ENCODE results near the gene RPL4.

The RPL4 gene

GRCh38 chr15:66498501-66499386 lies 5.9 kb downstream of the RPL4 start:
- Histone ChIP-seq H3K4me3 (ENCODE audit: low read length) (no peak overlapping the region; the same call in 1 of the 2 replicates), H3K79me2 (ENCODE audit: control insufficient read depth, low read length) (peaks cover 68% of the 10 kb centered on the region), H3K27me3 (ENCODE audit: control insufficient read depth, low read length) (no peaks in the 10 kb centered on the region), H4K20me1 (ENCODE audit: control insufficient read depth, insufficient read depth, low read depth, low read length) (peaks cover 18% of the 10 kb centered on the region), H3K36me3 (ENCODE audit: control insufficient read depth, low read length) (peaks cover 98% of the 10 kb centered on the region), H3K9me3 (ENCODE audit: control insufficient read depth, insufficient read depth, low read length) (no peaks in the 10 kb centered on the region), H3K4me1 (ENCODE audit: control insufficient read depth, low read length) (peaks cover 58% of the 10 kb centered on the region), H3F3A (ENCODE audit: control insufficient read depth, insufficient read depth) (peaks cover 70% of the 10 kb centered on the region), H3K4me2 (ENCODE audit: low read length) (peak overlapping the region; percentile 97), H3K27ac (ENCODE audit: low read depth, low read length) (peak overlapping the region; percentile 90), H3K9me2 (replicated peaks; ENCODE audit: control insufficient read depth, low read length) (no peaks in the 10 kb centered on the region)
- TF ChIP-seq, protein P1, sequence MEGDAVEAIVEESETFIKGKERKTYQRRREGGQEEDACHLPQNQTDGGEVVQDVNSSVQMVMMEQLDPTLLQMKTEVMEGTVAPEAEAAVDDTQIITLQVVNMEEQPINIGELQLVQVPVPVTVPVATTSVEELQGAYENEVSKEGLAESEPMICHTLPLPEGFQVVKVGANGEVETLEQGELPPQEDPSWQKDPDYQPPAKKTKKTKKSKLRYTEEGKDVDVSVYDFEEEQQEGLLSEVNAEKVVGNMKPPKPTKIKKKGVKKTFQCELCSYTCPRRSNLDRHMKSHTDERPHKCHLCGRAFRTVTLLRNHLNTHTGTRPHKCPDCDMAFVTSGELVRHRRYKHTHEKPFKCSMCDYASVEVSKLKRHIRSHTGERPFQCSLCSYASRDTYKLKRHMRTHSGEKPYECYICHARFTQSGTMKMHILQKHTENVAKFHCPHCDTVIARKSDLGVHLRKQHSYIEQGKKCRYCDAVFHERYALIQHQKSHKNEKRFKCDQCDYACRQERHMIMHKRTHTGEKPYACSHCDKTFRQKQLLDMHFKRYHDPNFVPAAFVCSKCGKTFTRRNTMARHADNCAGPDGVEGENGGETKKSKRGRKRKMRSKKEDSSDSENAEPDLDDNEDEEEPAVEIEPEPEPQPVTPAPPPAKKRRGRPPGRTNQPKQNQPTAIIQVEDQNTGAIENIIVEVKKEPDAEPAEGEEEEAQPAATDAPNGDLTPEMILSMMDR (IDR thresholded peaks at IDR 0.05; ENCODE audit: low read depth, low read length, poor library complexity, severe bottlenecking): peak; percentile 50
- TF ChIP-seq EZH2phosphoT487 (IDR thresholded peaks at IDR 0.05; ENCODE audit: borderline replicate concordance, low read length): no peak

DNA sequence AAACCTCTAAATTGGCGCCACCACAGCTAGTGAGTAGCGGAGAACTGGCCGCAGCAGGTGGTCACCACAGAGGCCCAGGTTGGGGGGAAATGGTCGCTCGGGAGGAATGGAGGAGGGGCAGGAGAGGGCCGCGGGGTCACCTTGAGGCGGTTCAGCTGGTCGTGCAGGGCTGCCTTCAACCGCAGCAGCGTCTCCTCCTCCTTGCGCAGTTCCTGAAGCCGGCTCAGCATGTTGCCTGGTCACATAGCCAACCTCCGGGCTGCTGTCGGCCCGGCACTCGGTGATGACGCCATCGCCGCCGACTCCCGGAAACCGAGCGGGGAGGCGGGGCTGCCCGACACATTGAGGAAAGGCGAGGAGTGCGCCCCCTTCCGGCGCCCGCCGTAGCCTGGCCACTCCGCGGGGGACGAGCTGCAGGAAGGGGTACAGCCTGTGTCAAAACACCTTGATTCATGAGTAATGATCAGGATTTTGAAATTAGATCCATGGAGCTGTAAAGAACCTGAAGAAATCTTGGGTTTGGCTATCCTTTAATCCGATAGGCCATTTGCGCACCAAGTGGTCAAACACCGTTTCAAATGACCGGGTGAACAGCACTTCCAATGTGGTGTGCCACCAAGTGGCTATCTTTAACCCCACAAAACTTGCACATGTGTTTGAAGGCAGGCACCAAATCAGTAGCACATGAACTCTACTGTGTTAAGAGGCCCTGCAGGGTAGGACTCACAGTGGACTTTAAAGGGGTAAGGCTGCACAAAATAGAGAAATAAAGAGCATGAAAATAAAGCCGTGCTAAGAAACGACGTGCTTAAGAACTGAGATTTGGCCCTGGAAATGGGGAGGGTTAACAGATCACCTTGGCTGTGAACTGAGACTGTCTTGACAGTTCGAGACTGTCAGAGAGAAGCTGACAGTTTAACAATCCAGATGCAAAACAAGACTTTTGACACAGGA lies 6.9 kb downstream of the RPL4 start, which contains the start of gene SNAPC5:
Gene SNAPC5, minus strand, starts transcription at position 261 of the 954 bp plus-strand sequence. Its CDS starts 31 bp downstream, at position 230.
- TF ChIP-seq EZH2phosphoT487 (IDR thresholded peaks at IDR 0.05; ENCODE audit: borderline replicate concordance, low read length): no peak
- TF ChIP-seq, protein P1 (IDR thresholded peaks at IDR 0.05; ENCODE audit: low read depth, low read length, poor library complexity, severe bottlenecking): peak; percentile 99
- Histone ChIP-seq H3K27me3 (ENCODE audit: control insufficient read depth, low read length) (no peaks in the 10 kb centered on the region), H3K4me2 (ENCODE audit: low read length) (peak within 1 kb of the TSS; percentile 97), H3K79me2 (ENCODE audit: control insufficient read depth, low read length) (peaks cover 58% of the 10 kb centered on the region), H3K4me1 (ENCODE audit: control insufficient read depth, low read length) (peaks cover 52% of the 10 kb centered on the region), H3K27ac (ENCODE audit: low read depth, low read length) (peak within 1 kb of the TSS; percentile 90), H4K20me1 (ENCODE audit: control insufficient read depth, insufficient read depth, low read depth, low read length) (peaks cover 9% of the 10 kb centered on the region), H3K4me3 (ENCODE audit: low read length) (peak within 1 kb of the TSS; percentile 100), H3K36me3 (ENCODE audit: control insufficient read depth, low read length) (peaks cover 98% of the 10 kb centered on the region), H3K9me3 (ENCODE audit: control insufficient read depth, insufficient read depth, low read length) (no peaks in the 10 kb centered on the region), H3K9me2 (replicated peaks; ENCODE audit: control insufficient read depth, low read length) (no peaks in the 10 kb centered on the region), H3F3A (ENCODE audit: control insufficient read depth, insufficient read depth) (peaks cover 66% of the 10 kb centered on the region)

DNA sequence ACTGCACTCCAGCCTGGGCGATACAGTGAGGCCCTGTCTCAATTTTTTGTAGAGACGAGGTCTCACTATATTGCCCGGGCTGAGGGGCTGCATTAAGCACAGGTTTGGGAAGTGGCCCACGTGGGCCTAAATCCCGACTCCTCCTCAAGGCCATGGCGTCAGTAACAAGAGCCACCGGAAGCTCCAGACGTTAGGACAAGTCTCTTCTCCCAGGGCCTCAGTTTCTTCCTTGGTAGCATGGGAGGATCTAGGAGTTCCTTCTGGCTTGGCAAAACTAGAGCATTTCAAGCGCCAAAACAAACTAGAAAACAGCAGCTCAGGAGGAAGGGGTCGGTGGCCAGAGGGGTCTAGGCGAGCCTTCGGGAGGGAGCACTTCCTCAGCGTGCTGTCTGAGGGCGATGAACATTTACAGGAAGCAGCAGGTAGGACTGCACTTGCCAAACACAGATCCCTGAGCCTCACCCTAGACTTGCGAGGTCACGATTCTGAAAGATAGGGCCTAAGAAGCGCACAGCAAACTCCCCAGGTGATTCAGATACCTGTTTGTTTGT lies 7.6 kb downstream of the RPL4 start:
- Histone ChIP-seq H3F3A (ENCODE audit: control insufficient read depth, insufficient read depth) (peaks cover 65% of the 10 kb centered on the region), H3K9me2 (replicated peaks; ENCODE audit: control insufficient read depth, low read length) (no peaks in the 10 kb centered on the region), H3K4me1 (ENCODE audit: control insufficient read depth, low read length) (peaks cover 45% of the 10 kb centered on the region), H3K9me3 (ENCODE audit: control insufficient read depth, insufficient read depth, low read length) (no peaks in the 10 kb centered on the region), H3K36me3 (ENCODE audit: control insufficient read depth, low read length) (peaks cover 98% of the 10 kb centered on the region), H3K27ac (ENCODE audit: low read depth, low read length) (peak overlapping the region; percentile 90), H4K20me1 (ENCODE audit: control insufficient read depth, insufficient read depth, low read depth, low read length) (peaks cover 4% of the 10 kb centered on the region), H3K27me3 (ENCODE audit: control insufficient read depth, low read length) (no peaks in the 10 kb centered on the region), H3K4me3 (ENCODE audit: low read length) (peak overlapping the region; percentile 100), H3K79me2 (ENCODE audit: control insufficient read depth, low read length) (peaks cover 50% of the 10 kb centered on the region), H3K4me2 (ENCODE audit: low read length) (peak overlapping the region; percentile 97)
- TF ChIP-seq EZH2phosphoT487 (IDR thresholded peaks at IDR 0.05; ENCODE audit: borderline replicate concordance, low read length): no peak
- TF ChIP-seq, protein P1 (IDR thresholded peaks at IDR 0.05; ENCODE audit: low read depth, low read length, poor library complexity, severe bottlenecking): no peak
